GM12891 (cell line): Measurements from ENCODE around the gene WNT8B.

ENCODE experiments used
- DNase-seq: peaks from one replicate; pipeline ENCODE4 v3.0.0; 2011; ENCODE audit warnings: low spot score; ENCODE audit not compliant: insufficient read length
- FAIRE-seq: peaks from 2 replicates; lab custom pipeline; 2011; peaks lifted over from hg19 to GRCh38; lab: Jason Lieb, UNC
- PAX5 ChIP-seq: IDR thresholded peaks from 2 replicates; pipeline ENCODE4 v1.6.1; 2011; ENCODE audit warnings: low read length, moderate library complexity, mild to moderate bottlenecking; ENCODE audit not compliant: insufficient read depth, severe bottlenecking
- POLR2A ChIP-seq: IDR thresholded peaks from 2 replicates; pipeline ENCODE4 v1.6.1; 2011; ENCODE audit warnings: low read depth, low read length, control low read depth
- POLR2AphosphoS5 ChIP-seq: IDR thresholded peaks from 2 replicates; pipeline ENCODE4 v1.6.1; 2011; ENCODE audit warnings: low read depth, low read length, control low read depth
- POU2F2 ChIP-seq: IDR thresholded peaks from 2 replicates; pipeline ENCODE4 v1.6.1; 2011; ENCODE audit warnings: low read depth, mild to moderate bottlenecking, control low read depth, low read length, moderate library complexity
- SPI1 ChIP-seq: IDR thresholded peaks from 2 replicates; pipeline ENCODE4 v1.6.1; 2011; ENCODE audit warnings: low read depth, low read length, control low read depth
- TAF1 ChIP-seq: IDR thresholded peaks from 2 replicates; pipeline ENCODE4 v1.6.1; 2011; ENCODE audit warnings: low read depth, low read length, control low read depth

The WNT8B gene

GRCh38 chr10:100529475-100530298, 66.9 kb downstream of the WNT8B start, which contains the start of gene NDUFB8:
Gene NDUFB8 (minus strand): TSS chr10:100529871. CDS start chr10:100529851, 20 bp downstream.
- DNase-seq (peak; percentile 65), FAIRE-seq (peak; percentile 77)
- peak; percentile 75 for TF ChIP-seq PAX5
- TF ChIP-seq SPI1: no peak
- TF ChIP-seq POLR2AphosphoS5: peak; percentile 83
- TF ChIP-seq POU2F2: no peak
- peak; percentile 70; the same call in 1 of the 2 replicates for TF ChIP-seq POLR2A
- peak; percentile 92 for TF ChIP-seq TAF1

GRCh38 chr10:100531761-100532160, 69.0 kb downstream of the WNT8B start:
- FAIRE-seq (no peak), DNase-seq (no peak)
- no peak for TF ChIP-seq SPI1
- no peak for TF ChIP-seq POU2F2
- TF ChIP-seq POLR2AphosphoS5: no peak
- no peak for TF ChIP-seq POLR2A
- TF ChIP-seq PAX5: no peak
- no peak for TF ChIP-seq TAF1
